T-helper 1 cell (primary cell): ENCODE results near the gene FADS6.

Experiments
- DNase-seq, 5 donors: peaks; one replicate each; pipeline ENCODE4 v3.0.0-alpha.2; 2012 to 2020
- total RNA-seq, 4 donors: gene quantifications; one replicate each; lab custom pipeline; 2026; lab: John Stamatoyannopoulos, UW

FADS6 gene
- 0 to 0.12 (median 0) reads per million in 4 donors for total RNA-seq

- DNase-seq = peak in 1 of 5 donors; percentile 5
Observed at GRCh38 chr17:74892974-74893911, at the start of gene FADS6. TSS of gene FADS6 (minus strand) at chr17:74893633. CDS start at chr17:74893595, 38 bp downstream.

DNA sequence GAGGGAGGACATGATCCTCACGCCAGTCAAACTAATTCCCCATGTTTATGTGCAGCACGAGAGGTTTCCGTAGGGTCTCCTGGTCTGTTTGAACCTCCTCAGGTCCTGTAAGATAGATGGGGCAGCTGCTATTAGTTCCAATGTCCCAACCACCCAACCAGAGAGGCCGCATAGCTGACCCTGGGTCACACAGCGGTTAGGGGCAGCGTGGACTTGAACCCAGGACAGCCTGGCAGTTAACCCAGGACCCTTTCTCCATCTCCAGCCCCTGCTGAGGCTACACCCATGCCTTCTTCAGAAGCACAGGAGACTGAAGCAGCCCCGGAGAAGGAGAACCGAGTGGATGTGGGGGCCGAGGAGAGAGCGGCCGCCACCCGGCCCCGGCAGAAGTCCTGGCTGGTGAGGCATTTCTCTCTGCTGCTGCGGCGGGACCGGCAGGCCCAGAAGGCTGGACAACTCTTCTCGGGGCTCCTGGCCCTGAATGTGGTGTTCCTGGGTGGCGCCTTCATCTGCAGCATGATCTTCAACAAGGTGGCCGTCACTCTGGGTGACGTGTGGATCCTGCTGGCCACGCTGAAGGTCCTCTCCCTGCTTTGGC, 47.8 kb upstream of the FADS6 start:
- no peak for DNase-seq

DNA sequence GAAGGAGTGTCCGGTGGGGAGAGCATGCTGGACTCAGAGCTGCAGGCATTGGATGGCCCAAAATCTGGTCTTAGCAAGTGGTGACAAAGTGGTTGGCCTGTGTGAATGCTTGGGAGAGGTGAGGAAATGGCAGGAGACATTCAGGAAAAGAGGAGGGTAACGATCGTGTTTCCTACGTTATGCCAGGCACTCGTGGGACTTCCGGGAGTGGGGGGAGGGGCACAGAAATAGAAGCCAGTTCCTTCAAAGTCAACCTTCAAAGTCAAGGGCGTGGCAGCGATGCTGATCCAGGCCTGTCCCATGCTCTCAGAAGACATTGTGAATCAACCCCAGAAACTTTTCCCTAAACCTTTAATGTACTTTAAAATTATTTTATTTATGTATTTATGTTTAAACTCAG, 46.1 kb upstream of the FADS6 start:
- DNase-seq = no peak

- no peak for DNase-seq
Observed at GRCh38 chr17:74938194-74938950, 44.9 kb upstream of the FADS6 start.

GRCh38 chr17:74937064-74938051, 43.9 kb upstream of the FADS6 start:
- no peak for DNase-seq

DNA sequence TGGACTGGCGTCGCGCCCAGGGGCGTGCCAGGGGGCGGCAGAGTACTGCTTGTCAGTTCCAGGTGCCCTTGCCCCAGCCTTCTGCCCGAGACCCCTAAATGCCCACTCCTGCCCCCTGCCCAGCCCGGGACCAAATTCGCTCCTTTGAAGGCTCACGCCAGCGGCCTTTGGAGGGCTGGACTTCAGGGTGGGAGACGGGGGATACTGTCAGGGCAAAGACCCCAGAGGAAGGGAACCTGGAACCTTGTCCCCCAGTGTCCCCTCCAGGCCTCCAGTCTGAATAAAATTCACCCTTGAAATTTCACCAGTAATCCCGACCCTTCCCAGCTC, 43.0 kb upstream of the FADS6 start:
- DNase-seq = no peak

GRCh38 chr17:74935585-74936469, 42.4 kb upstream of the FADS6 start, which contains the start of gene OTOP3:
TSS of gene OTOP3 (plus strand) at chr17:74935898. CDS start at chr17:74935922, 24 bp downstream.
- DNase-seq = no peak

DNA sequence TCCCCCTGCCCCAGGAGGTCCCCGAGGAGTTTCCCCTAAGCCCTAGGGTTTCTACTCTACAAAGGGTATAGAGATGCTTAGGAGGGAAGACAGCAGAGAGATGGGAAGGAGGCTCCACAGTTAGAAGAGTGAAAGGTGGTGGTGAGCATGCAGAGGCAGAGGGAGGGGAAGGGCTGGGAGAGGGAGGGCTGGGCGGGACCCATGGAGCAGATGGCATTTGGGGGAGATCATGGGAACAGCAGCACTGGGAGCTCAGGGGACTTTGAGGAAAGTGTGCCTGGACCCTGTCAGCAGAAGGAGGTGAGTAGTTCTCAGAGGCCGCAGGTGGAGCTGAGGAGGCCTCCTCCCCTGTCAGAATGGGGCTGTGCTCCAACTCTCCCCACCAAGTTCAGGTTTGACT, 41.6 kb upstream of the FADS6 start:
- no peak for DNase-seq

DNA sequence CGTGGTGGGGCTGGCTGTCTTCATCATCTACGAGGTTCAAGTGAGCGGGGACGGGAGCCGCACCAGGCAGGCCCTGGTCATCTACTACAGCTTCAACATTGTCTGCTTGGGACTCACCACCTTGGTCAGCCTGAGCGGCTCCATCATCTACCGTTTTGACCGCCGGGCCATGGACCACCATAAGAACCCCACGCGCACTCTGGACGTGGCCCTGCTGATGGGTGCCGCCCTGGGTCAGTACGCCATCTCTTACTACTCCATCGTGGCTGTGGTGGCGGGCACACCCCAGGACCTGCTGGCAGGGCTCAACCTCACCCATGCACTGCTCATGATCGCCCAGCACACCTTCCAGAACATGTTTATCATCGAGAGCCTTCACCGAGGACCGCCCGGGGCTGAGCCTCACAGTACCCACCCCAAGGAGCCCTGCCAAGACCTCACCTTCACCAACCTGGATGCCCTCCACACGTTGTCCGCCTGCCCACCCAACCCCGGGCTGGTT, 37.2 kb upstream of the FADS6 start:
- no peak for DNase-seq

- DNase-seq = no peak
Observed at GRCh38 chr17:74928786-74929185, 35.4 kb upstream of the FADS6 start.

DNA sequence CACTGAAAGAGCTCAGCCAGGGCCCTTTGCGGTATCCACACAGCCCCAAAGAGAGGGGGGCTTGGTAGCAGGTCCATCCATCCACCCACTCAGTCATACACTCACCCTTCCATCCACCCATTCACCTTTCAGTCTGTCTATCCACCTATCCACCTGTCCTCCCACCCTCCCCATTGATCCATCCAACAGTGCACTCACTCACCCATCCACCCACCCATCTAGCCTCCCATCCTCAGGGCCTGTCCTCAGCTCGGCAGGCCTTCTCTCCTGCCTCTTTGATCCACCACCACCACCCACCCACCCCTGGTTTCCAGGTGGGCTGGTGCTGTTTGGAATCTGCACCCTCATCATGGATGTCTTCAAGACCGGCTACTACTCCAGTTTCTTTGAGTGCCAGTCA, 31.8 kb upstream of the FADS6 start:
- DNase-seq = no peak

DNA sequence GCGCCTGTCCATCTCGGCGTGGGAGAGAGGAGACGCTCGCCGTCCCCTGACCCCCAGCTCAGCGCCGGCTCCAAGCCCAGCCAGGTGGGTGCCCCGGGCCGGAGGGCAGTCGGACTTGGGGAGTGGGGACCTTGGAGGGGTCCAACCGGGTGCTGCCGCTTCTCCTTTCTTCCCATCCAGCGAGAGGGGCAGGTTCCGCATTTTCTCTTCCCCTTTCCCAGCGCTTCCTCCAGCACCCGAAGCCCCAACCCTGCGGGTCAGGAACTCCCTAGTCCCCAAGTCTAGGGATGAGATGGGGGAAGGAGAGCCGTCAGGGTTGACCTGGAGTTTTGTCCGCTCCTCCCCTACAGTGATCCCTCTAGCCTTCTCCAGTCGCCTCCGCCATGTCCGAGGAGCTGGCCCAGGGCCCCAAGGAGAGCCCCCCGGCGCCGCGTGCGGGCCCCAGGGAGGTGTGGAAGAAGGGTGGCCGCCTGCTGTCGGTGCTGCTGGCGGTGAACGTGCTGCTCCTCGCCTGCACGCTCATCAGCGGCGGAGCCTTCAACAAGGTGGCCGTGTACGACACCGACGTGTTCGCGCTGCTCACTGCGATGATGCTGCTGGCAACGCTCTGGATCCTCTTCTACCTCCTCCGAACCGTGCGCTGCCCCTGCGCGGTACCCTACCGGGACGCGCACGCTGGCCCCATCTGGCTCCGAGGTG, 31.0 kb upstream of the FADS6 start, which contains the start of gene OTOP2:
Gene OTOP2, plus strand, starts transcription at position 24 of the 699 bp plus-strand sequence. Its CDS starts 360 bp downstream, at position 384.
- DNase-seq = no peak

DNA sequence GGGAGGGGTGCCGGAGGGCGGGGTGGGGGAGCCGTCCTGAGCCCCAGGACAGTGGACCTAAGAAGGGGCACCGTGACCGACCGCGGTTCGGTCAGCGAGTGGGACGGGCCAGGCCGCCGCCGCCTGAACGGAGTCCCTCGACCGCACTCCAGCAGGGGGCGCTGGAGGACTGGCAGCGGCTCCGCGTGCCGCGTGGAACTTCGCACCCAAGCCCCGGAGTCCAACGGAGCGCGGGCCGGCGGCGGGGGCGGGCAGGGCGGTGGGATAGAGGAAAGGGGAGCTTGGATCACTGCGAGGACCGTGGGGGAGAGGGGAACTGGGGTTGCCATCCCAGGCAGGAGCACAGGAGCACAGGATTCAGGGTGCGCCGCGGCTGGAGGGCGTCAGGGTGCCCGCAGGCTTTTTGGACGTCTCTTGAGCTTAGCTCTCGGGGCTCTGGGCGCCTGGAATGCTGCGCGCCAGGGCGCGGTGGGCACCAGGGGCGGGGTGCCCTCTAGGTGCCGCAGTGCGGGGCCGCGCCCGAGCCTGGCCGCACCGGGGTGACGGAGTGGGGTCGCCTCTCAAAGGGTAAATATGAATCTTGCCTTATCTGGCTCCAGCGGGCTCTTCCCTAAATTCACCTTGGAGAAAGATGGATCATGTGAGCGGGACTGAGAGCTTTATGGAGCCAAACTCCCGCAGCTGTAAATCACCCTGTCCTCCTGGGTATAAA, 30.3 kb upstream of the FADS6 start:
- DNase-seq = peak; percentile 41 to 65 (median 54)

GRCh38 chr17:74922694-74923537, 29.5 kb upstream of the FADS6 start, which contains the start of gene USH1G:
TSS of gene USH1G (minus strand) at chr17:74923255. CDS start at chr17:74923073, 182 bp downstream.
- DNase-seq = no peak

GRCh38 chr17:74922172-74922571, 28.7 kb upstream of the FADS6 start:
- DNase-seq = no peak

- no peak for DNase-seq
Observed at GRCh38 chr17:74921769-74922168, 28.3 kb upstream of the FADS6 start.

DNA sequence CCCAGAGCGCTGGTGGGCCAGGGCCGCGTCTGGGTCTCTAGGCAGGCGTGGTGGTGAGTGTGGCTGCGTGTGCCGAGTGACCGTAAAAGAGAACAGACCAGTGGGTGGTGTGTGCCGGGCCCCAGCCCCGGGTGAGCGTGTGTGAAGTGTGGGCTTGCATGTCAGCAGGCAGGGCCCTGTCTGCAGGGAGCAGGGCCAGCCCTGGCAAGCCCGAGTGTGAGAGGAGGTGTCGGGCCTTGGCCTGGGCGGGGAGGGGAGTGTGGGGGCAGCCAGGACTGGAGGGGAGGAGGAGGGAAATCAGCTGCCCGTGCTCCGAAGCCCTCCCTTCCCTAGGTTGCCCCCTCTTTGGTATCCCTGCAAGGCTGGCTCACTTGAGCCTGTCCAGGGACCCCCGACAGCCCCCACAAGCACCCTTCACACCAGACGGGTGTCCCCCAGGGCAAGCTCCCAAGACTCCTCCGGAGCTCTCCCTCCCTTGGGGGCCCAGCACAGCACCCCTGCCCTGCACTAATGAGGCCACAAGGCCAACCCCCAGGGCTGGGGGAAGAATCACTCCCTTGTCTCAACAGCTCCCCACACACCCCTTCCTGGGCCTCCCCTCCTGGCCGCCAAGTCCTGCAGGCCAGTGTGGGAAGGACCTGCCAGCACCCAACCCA, 27.7 kb upstream of the FADS6 start:
- DNase-seq = no peak

DNA sequence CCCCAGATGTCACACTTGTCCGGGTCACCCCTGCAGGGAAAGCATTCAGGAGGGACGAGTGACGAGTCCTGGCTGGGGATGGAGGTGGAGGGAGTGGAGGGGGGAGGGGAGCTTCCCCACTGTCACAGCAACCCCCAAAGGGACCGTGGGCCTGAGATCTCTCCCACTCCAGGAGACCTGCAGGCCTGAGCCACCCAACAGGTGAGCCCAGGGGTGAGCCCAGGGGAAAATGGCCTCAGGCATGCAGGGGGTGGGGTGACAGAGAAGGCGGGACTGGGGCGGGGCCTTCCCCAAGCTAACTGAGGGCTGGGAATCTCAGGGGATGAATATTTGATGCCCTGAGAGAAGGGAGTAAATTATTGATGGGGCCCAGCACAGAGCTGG, 27.2 kb upstream of the FADS6 start:
- no peak for DNase-seq
